PC-9 (cell line): ENCODE results near the gene LRRC72.

Experiments used
- CTCF ChIP-seq: fragments of 200-600 bp; sonication (generic); conservative IDR thresholded peaks from 2 replicates; pipeline ENCODE4 v1.6.1; 2017; ENCODE audit warnings: mixed run types, antibody characterized with exemption, mild to moderate bottlenecking, moderate library complexity
- EZH2 ChIP-seq: fragments of 200-600 bp; sonication (generic); IDR thresholded peaks from 2 replicates; pipeline ENCODE4 v1.8.0; 2017; ENCODE audit warnings: antibody characterized with exemption, low read depth

DNA sequence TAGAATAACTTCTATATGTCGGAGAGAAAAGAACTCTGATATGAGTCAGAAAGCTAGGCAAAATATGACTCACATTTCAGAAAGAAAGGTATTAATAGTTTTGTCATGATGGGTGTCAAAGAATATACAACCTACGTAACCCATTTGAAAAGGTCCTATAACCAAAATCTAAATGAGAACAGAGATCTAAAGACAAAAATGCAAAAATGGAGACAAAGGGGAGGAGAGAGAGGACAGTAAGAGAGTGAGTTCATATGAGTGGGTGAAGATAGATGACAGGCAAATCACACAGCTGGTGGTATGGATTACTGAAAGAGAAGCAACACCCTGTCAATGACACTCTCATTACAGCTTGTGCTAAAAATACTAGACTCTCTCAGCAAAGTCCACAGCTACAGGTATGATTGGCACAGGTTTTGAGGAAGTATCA, 93.4 kb downstream of the LRRC72 start:
- no peak for TF ChIP-seq CTCF
- no peak for TF ChIP-seq EZH2
